H1 (cell line): ENCODE results near the gene HDAC10. TPM values are rescaled to one million over a fixed set of nuclear protein-coding genes. Genes with fewer than 3 reads are reported as not detected.

Source experiments
- CTCF ChIA-PET: fragments of 300-600 bp; sonication (Branson Sonifier 250); formaldehyde crosslinking; loops from one replicate; lab custom pipeline; 2021; ENCODE audit not compliant: partially characterized antibody; lab: Charles Lee
- POLR2A ChIA-PET: fragments of 300-600 bp; sonication (Branson Sonifier 250); formaldehyde crosslinking; loops from one replicate; lab custom pipeline; 2021; ENCODE audit warnings: inconsistent platforms; ENCODE audit not compliant: partially characterized antibody; lab: Charles Lee
- DNase-seq, 2 experiments: peaks; one replicate each; pipeline versions ENCODE4 v3.0.0 to v3.0.0-alpha.2; 2010 to 2022; ENCODE audit warnings: low spot score in 2 of 2, low read depth in 1 of 2, mixed read lengths in 1 of 2
- FAIRE-seq: peaks from 2 replicates; lab custom pipeline; 2011; peaks lifted over from hg19 to GRCh38; lab: Jason Lieb, UNC
- H2AFZ ChIP-seq: 2 replicates; pipeline ENCODE4 v1.8.1; 2012; ENCODE audit warnings: low read length, inconsistent platforms
- H2AK5ac ChIP-seq: 2 replicates; pipeline ENCODE4 v1.6.1; 2013; ENCODE audit warnings: low read depth, low read length
- H2BK120ac ChIP-seq: replicated peaks from 2 replicates; pipeline ENCODE3; 2013; ENCODE audit warnings: low read depth, low read length, inconsistent platforms
- H2BK12ac ChIP-seq: 2 replicates; pipeline ENCODE4 v1.6.1; 2013; ENCODE audit warnings: low read depth, low read length
- H2BK15ac ChIP-seq: 2 replicates; pipeline ENCODE4 v1.6.1; 2013; ENCODE audit warnings: low read length
- H2BK20ac ChIP-seq: 2 replicates; pipeline ENCODE4 v1.6.1; 2013; ENCODE audit warnings: low read length
- H2BK5ac ChIP-seq: 2 replicates; pipeline ENCODE4 v1.6.1; 2013; ENCODE audit warnings: low read depth, low read length
- H3K14ac ChIP-seq: 2 replicates; pipeline ENCODE4 v1.6.1; 2013; ENCODE audit warnings: inconsistent platforms; ENCODE audit not compliant: insufficient read length
- H3K18ac ChIP-seq: 2 replicates; pipeline ENCODE4 v1.6.1; 2013; ENCODE audit warnings: low read length; ENCODE audit errors: extremely low read depth
- H3K23ac ChIP-seq: 2 replicates; pipeline ENCODE4 v1.6.1; 2013; ENCODE audit warnings: inconsistent platforms; ENCODE audit not compliant: insufficient read length
- H3K23me2 ChIP-seq: 2 replicates; pipeline ENCODE4 v1.6.1; 2013; ENCODE audit warnings: low read depth, low read length
- H3K27ac ChIP-seq: 2 replicates; pipeline ENCODE4 v1.6.1; 2011; ENCODE audit warnings: low read depth, low read length, inconsistent platforms
- H3K27me3 ChIP-seq, 4 experiments: replicated peaks in 1 of 4; 1 replicate in 1 of 4; 2 replicates in 3 of 4; pipeline versions ENCODE4 v1.6.1 to v1.8.1; 2011 to 2013; ENCODE audit warnings: low read length in 3 of 4, mild to moderate bottlenecking in 3 of 4, inconsistent platforms in 2 of 4, mixed read lengths in 2 of 4, moderate library complexity in 1 of 4; ENCODE audit not compliant: control insufficient read depth in 3 of 4, insufficient read depth in 3 of 4; ENCODE audit errors: extremely low read depth in 1 of 4
- H3K36me3 ChIP-seq, 4 experiments: 2 replicates each; pipeline versions ENCODE4 v1.6.1 to v1.8.1; 2011 to 2013; ENCODE audit warnings: mild to moderate bottlenecking in 4 of 4, low read length in 3 of 4, moderate library complexity in 2 of 4, control low read depth in 1 of 4, inconsistent platforms in 1 of 4; ENCODE audit not compliant: insufficient read depth in 4 of 4, control insufficient read depth in 2 of 4
- H3K4ac ChIP-seq: replicated peaks from 2 replicates; pipeline ENCODE3; 2013; ENCODE audit warnings: low read length, low read depth, mixed read lengths, inconsistent platforms; ENCODE audit not compliant: insufficient read length
- H3K4me1 ChIP-seq, 4 experiments: replicated peaks in 1 of 4; 1 replicate in 1 of 4; 2 replicates in 3 of 4; pipeline versions ENCODE4 v1.6.1 to v1.8.1; 2011 to 2013; ENCODE audit warnings: low read length in 3 of 4, inconsistent platforms in 2 of 4, mixed read lengths in 1 of 4; ENCODE audit not compliant: insufficient read depth in 4 of 4, control insufficient read depth in 3 of 4
- H3K4me2 ChIP-seq, 2 experiments: 2 replicates each; pipeline versions ENCODE4 v1.6.1 to v1.8.1; 2011 to 2013; ENCODE audit warnings: low read depth in 2 of 2, low read length in 2 of 2, control low read depth in 1 of 2, inconsistent platforms in 1 of 2, mild to moderate bottlenecking in 1 of 2; ENCODE audit not compliant: insufficient read depth in 1 of 2
- H3K4me3 ChIP-seq, 4 experiments: fragments of 200-600, 300-600 bp in 1 of 4; sonication (generic), shearing (Covaris generic), sonication (Bioruptor Twin) in 1 of 4; 2 replicates each; pipeline versions ENCODE4 v1.5.1 to v1.8.1; 2011 to 2016; ENCODE audit warnings: low read length in 4 of 4, low read depth in 3 of 4, control low read depth in 2 of 4, inconsistent platforms in 2 of 4, mild to moderate bottlenecking in 2 of 4, mixed read lengths in 1 of 4, moderate library complexity in 1 of 4; ENCODE audit not compliant: insufficient read depth in 2 of 4; ENCODE audit errors: extremely low read depth in 1 of 4
- H3K56ac ChIP-seq: replicated peaks from 2 replicates; pipeline ENCODE3; 2013; ENCODE audit warnings: low read depth, mild to moderate bottlenecking, mixed read lengths, low read length, inconsistent platforms; ENCODE audit not compliant: insufficient read length
- H3K79me1 ChIP-seq: 2 replicates; pipeline ENCODE4 v1.6.1; 2013; ENCODE audit warnings: low read depth, low read length, control low read depth
- H3K79me2 ChIP-seq, 2 experiments: 2 replicates each; pipeline versions ENCODE4 v1.6.1 to v1.8.1; 2012 to 2013; ENCODE audit warnings: low read length in 2 of 2, mild to moderate bottlenecking in 2 of 2, inconsistent platforms in 1 of 2; ENCODE audit not compliant: insufficient read depth in 2 of 2, control insufficient read depth in 1 of 2
- H3K9ac ChIP-seq, 4 experiments: replicated peaks in 1 of 4; 1 replicate in 1 of 4; 2 replicates in 3 of 4; pipeline versions ENCODE4 v1.6.1 to v1.8.1; 2011 to 2013; ENCODE audit warnings: low read depth in 3 of 4, low read length in 3 of 4, control low read depth in 2 of 4, mild to moderate bottlenecking in 2 of 4, moderate library complexity in 2 of 4, inconsistent platforms in 1 of 4; ENCODE audit errors: extremely low read depth in 1 of 4
- H3K9me3 ChIP-seq, 2 experiments: 2 replicates each; pipeline versions ENCODE4 v1.6.1 to v1.8.1; 2012 to 2013; ENCODE audit warnings: mild to moderate bottlenecking in 2 of 2, moderate library complexity in 2 of 2, control low read depth in 1 of 2, inconsistent platforms in 1 of 2, low read depth in 1 of 2, low read length in 1 of 2, mixed read lengths in 1 of 2; ENCODE audit not compliant: insufficient read depth in 2 of 2
- H4K20me1 ChIP-seq, 2 experiments: replicated peaks in 1 of 2; 2 replicates each; pipeline versions ENCODE3 to v1.8.1; 2011 to 2013; ENCODE audit warnings: inconsistent platforms in 2 of 2, low read length in 2 of 2, mild to moderate bottlenecking in 1 of 2; ENCODE audit not compliant: insufficient read depth in 2 of 2, control insufficient read depth in 1 of 2
- H4K5ac ChIP-seq: 2 replicates; pipeline ENCODE4 v1.6.1; 2013; ENCODE audit warnings: low read length, low read depth, mixed read lengths, inconsistent platforms; ENCODE audit not compliant: insufficient read length
- H4K8ac ChIP-seq: 2 replicates; pipeline ENCODE4 v1.8.0; 2013; ENCODE audit warnings: mild to moderate bottlenecking, moderate library complexity, low read length, inconsistent platforms; ENCODE audit not compliant: insufficient read depth; ENCODE audit errors: extremely low read depth
- H4K91ac ChIP-seq: replicated peaks from 2 replicates; pipeline ENCODE3; 2013; ENCODE audit warnings: low read length, mixed read lengths, inconsistent platforms; ENCODE audit not compliant: insufficient read length
- BCL11A ChIP-seq, 2 experiments: IDR thresholded peaks; one replicate each; pipeline ENCODE4 v1.6.1; 2011; ENCODE audit warnings: low read depth in 2 of 2, low read length in 2 of 2, mild to moderate bottlenecking in 2 of 2
- BRCA1 ChIP-seq: IDR thresholded peaks from 2 replicates; pipeline ENCODE4 v1.6.1; 2012; ENCODE audit warnings: low read depth, low read length, improper control_type of control experiment
- CHD2 ChIP-seq: IDR thresholded peaks from 2 replicates; pipeline ENCODE4 v1.6.1; 2012; ENCODE audit warnings: low read length, improper control_type of control experiment
- CREB1 ChIP-seq: IDR thresholded peaks from 2 replicates; pipeline ENCODE4 v1.6.1; 2012; ENCODE audit warnings: inconsistent platforms
- EGR1 ChIP-seq: IDR thresholded peaks from 2 replicates; pipeline ENCODE4 v1.6.1; 2011; ENCODE audit warnings: low read depth, low read length, borderline replicate concordance
- JUND ChIP-seq: IDR thresholded peaks from 2 replicates; pipeline ENCODE4 v1.6.1; 2011; ENCODE audit warnings: mild to moderate bottlenecking, improper control_type of control experiment, low read length
- MAX ChIP-seq: IDR thresholded peaks from 2 replicates; pipeline ENCODE4 v1.6.1; 2012; ENCODE audit warnings: inconsistent platforms
- RAD21 ChIP-seq, 2 experiments: IDR thresholded peaks in 1 of 2; conservative IDR thresholded peaks in 1 of 2; 2 replicates each; pipeline ENCODE4 v1.6.1; 2011; ENCODE audit warnings: low read depth in 2 of 2, low read length in 2 of 2, improper control_type of control experiment in 1 of 2, inconsistent platforms in 1 of 2, mild to moderate bottlenecking in 1 of 2, moderate library complexity in 1 of 2
- SAP30 ChIP-seq: fragments of 300-600 bp; sonication (generic); IDR thresholded peaks from 2 replicates; pipeline ENCODE4 v1.7.1; 2012; ENCODE audit warnings: low read length, moderate library complexity, mild to moderate bottlenecking, inconsistent platforms; ENCODE audit not compliant: insufficient read depth, insufficient replicate concordance
- SP4 ChIP-seq: IDR thresholded peaks from 2 replicates; pipeline ENCODE4 v1.6.1; 2012; ENCODE audit warnings: low read length, inconsistent platforms
- SRF ChIP-seq: IDR thresholded peaks from 2 replicates; pipeline ENCODE4 v1.6.1; 2011; ENCODE audit warnings: mild to moderate bottlenecking, low read depth, low read length, moderate library complexity
- WGBS, 2 experiments: shearing (Covaris generic) in 1 of 2; methylation state at CpG; one replicate each; pipeline versions ENCODE4 v1.1.6 to v1.1.7; 2013 to 2015; ENCODE audit warnings: low lambda C conversion rate in 2 of 2, mixed read lengths in 2 of 2, inconsistent platforms in 1 of 2, low coverage in 1 of 2, missing lambda C conversion rate in 1 of 2; ENCODE audit not compliant: insufficient replicate concordance in 2 of 2, insufficient coverage in 1 of 2, insufficient read length in 1 of 2; ENCODE audit errors: extremely low coverage in 1 of 2, missing lambda C conversion rate in 1 of 2; 5-methylcytosine and 5-hydroxymethylcytosine counted together
- polyA plus RNA-seq, 7 experiments: library from polyadenylated mRNA; depleted of rRNA in 3 of 7; stranded (reverse) in 5 of 7; unstranded in 2 of 7; fragments of >200 nt in 5 of 7; fragments of 200-250 nt in 2 of 7; gene quantifications; 1 replicate in 5 of 7; 2 replicates in 1 of 7; 4 replicates in 1 of 7; pipeline versions ENCODE4 v1.2.1 to v1.2.3, GENCODE V29; 2011 to 2013; ENCODE audit warnings: missing spikeins in 2 of 7, mixed read lengths in 2 of 7
- total RNA-seq: library from RNA; stranded (reverse); fragmentation: NEBNext Ultra II Directional; extraction: Animal tissue kit (Norgen Biotek cat#: 25700); gene quantifications from 2 replicates; pipeline ENCODE4 v1.2.1, GENCODE V29; 2021
- TF ChIP-seq, protein P1 (sequence below): IDR thresholded peaks from 2 replicates; pipeline ENCODE4 v1.6.1; 2012; ENCODE audit warnings: inconsistent platforms

The HDAC10 gene
- total and polyA plus RNA-seq, 2 of the 8 experiments (the other 6 are each of a cell fraction or from before 2014, with no cell fraction given): 11.2 to 26.4 TPM

DNA sequence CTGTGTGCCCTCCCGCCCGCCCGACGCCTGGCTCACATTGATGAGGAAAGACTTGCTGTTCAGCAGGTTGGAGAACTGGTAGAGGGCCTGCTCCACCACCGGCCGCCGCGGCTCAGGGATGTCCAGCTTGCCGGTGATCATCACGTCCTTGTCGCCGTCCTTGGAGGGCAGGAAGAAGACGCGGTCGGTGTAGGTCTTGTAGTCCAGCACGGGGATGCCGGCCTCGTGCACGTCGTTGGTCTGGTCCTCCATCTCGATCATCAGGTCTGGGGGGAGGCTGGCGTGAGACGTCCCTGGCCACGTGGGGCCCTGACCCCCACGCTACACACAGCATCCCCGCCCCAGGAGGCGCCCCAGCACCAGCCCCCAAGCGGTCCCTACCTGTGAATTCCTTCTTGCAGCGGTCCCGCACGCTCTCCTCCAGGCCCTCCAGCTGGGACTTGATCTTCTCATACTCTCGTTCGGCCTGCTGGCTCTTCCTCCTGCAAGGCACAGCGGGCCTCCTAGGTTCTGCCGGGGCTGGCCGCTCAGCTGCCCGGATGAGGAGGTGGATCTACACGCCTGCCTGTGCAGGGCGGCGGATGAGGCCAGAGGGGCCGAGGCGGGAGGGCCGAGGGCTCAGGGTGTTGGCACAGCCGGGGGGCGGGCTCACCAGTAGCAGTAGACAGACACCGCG, 29.8 kb upstream of the HDAC10 start:
- Histone ChIP-seq H3K14ac (no peak overlapping the region), H4K20me1 (peaks cover 0 to 7% of the 10 kb centered on the region in 2 experiments), H2AFZ (no peak overlapping the region), H3K4me3 (no peak overlapping the region), H3K23me2 (no peaks in the 10 kb centered on the region), H2BK20ac (no peak overlapping the region), H3K4ac (no peak overlapping the region), H4K91ac (no peak overlapping the region), H4K5ac (no peak overlapping the region), H2BK120ac (no peak overlapping the region), H2AK5ac (no peak overlapping the region), H3K27me3 (no peaks in the 10 kb centered on the region), H4K8ac (no peak overlapping the region), H3K56ac (no peak overlapping the region), H3K36me3 (peaks cover 25 to 87% (median 45%) of the 10 kb centered on the region in 4 experiments), H2BK5ac (no peak overlapping the region), H3K23ac (no peak overlapping the region), H3K79me2 (no peaks in the 10 kb centered on the region), H3K4me2 (no peak overlapping the region), H3K9ac (no peak overlapping the region), H2BK12ac (no peak overlapping the region), H3K27ac (no peak overlapping the region), H3K18ac (no peak overlapping the region), H3K4me1 (peaks cover 0 to 2% (median 0%) of the 10 kb centered on the region in 4 experiments; a peak in 2 of 7 replicates), H3K79me1 (no peaks in the 10 kb centered on the region), H2BK15ac (no peak overlapping the region), H3K9me3 (peaks cover 7 to 17% of the 10 kb centered on the region in 2 experiments; a peak in 3 of 4 replicates)
- ChIA-PET POLR2A (interaction anchor here (0.7 to 1.2 kb wide), 3 partner anchors 14 to 162 kb away, joined by 3 to 4 read pairs (median 3); no protein-coding TSS in a partner anchor), CTCF (interaction anchor here (0.9 to 3.5 kb wide), 6 partner anchors 8 to 61 kb away, joined by 3 to 12 read pairs (median 5); no protein-coding TSS in a partner anchor)
- 95% methylated on average over 37 of the region's 47 CpGs; no CpG with 5 or more reads in 1 of the 2 experiments for WGBS, 2 experiments
- FAIRE-seq (no peak), DNase-seq (no peak)
- TF ChIP-seq MAX: no peak
- TF ChIP-seq CREB1: no peak
- TF ChIP-seq EGR1: no peak
- TF ChIP-seq CHD2: no peak
- TF ChIP-seq BRCA1: no peak
- no peak for TF ChIP-seq SRF
- no peak for TF ChIP-seq SP4
- no peak for TF ChIP-seq BCL11A (IDR thresholded peaks at IDR 0.05; ENCODE audit: low read depth in 2 of 2, low read length in 2 of 2)
- no peak for TF ChIP-seq SAP30
- TF ChIP-seq, protein P1, sequence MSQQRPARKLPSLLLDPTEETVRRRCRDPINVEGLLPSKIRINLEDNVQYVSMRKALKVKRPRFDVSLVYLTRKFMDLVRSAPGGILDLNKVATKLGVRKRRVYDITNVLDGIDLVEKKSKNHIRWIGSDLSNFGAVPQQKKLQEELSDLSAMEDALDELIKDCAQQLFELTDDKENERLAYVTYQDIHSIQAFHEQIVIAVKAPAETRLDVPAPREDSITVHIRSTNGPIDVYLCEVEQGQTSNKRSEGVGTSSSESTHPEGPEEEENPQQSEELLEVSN: no peak
- TF ChIP-seq RAD21 (IDR thresholded peaks at IDR 0.05 in 1 of 2, conservative IDR thresholded peaks at IDR 0.05 in 1 of 2; ENCODE audit: low read depth in 2 of 2, low read length in 2 of 2): no peak
- no peak for TF ChIP-seq JUND
